Mesenchymal stem cell (in vitro differentiated cells and primary cell): ENCODE results near the gene NBPF3.
"Not testable (repeated sequence)": the region's sequence is repeated elsewhere in the genome, so short reads cannot be mapped to it uniquely, and the experiment has no call there.

Experiments used
- DNase-seq: peaks from one replicate; pipeline ENCODE4 v3.0.0-alpha.2; 2013
- H2AFZ ChIP-seq: one replicate; pipeline ENCODE4 v1.6.1; 2013; ENCODE audit warnings: low read depth, mild to moderate bottlenecking, control low read depth, inconsistent platforms, low read length, moderate library complexity
- H2AK5ac ChIP-seq: 2 replicates; pipeline ENCODE4 v1.6.1; 2013; ENCODE audit warnings: low read length, moderate library complexity, mild to moderate bottlenecking, inconsistent platforms; ENCODE audit not compliant: severe bottlenecking
- H2BK120ac ChIP-seq: one replicate; pipeline ENCODE4 v1.6.1; 2013; ENCODE audit warnings: low read depth, mild to moderate bottlenecking, inconsistent platforms, low read length, moderate library complexity
- H2BK12ac ChIP-seq, 2 experiments: one replicate each; pipeline ENCODE4 v1.6.1; 2013; ENCODE audit warnings: inconsistent platforms in 2 of 2, low read length in 2 of 2, mild to moderate bottlenecking in 2 of 2, moderate library complexity in 2 of 2, control low read depth in 1 of 2
- H2BK15ac ChIP-seq: one replicate; pipeline ENCODE4 v1.6.1; 2013; ENCODE audit warnings: mild to moderate bottlenecking, low read depth, inconsistent platforms; ENCODE audit not compliant: poor library complexity, severe bottlenecking
- H2BK5ac ChIP-seq: 2 replicates; pipeline ENCODE4 v1.6.1; 2013; ENCODE audit warnings: low read depth, mild to moderate bottlenecking, low read length, control low read depth, inconsistent platforms; ENCODE audit not compliant: poor library complexity, severe bottlenecking
- H3K14ac ChIP-seq, 2 experiments: one replicate each; pipeline ENCODE4 v1.6.1; 2013; ENCODE audit warnings: inconsistent platforms in 2 of 2, low read length in 2 of 2, control low read depth in 1 of 2, mild to moderate bottlenecking in 1 of 2, moderate library complexity in 1 of 2
- H3K18ac ChIP-seq, 2 experiments: one replicate each; pipeline ENCODE4 v1.6.1; 2013; ENCODE audit warnings: inconsistent platforms in 2 of 2, low read length in 2 of 2, control low read depth in 1 of 2, low read depth in 1 of 2, mild to moderate bottlenecking in 1 of 2
- H3K23ac ChIP-seq, 2 experiments: one replicate each; pipeline ENCODE4 v1.6.1; 2013; ENCODE audit warnings: inconsistent platforms in 2 of 2, low read length in 2 of 2, mild to moderate bottlenecking in 2 of 2, moderate library complexity in 2 of 2, control low read depth in 1 of 2
- H3K27ac ChIP-seq: 2 replicates; pipeline ENCODE4 v1.5.1; 2013; ENCODE audit warnings: mild to moderate bottlenecking, moderate library complexity, low read length, control low read depth, inconsistent platforms; ENCODE audit not compliant: poor library complexity, severe bottlenecking
- H3K27me3 ChIP-seq, 2 experiments: 2 replicates each; pipeline versions ENCODE4 v1.6.1 to v1.7.0; 2013; ENCODE audit warnings: low read length in 2 of 2, mild to moderate bottlenecking in 2 of 2, moderate library complexity in 2 of 2, control low read depth in 1 of 2, inconsistent platforms in 1 of 2; ENCODE audit not compliant: control insufficient read depth in 1 of 2, insufficient read depth in 1 of 2
- H3K36me3 ChIP-seq, 2 experiments: 2 replicates each; pipeline versions ENCODE4 v1.6.1 to v1.7.0; 2013; ENCODE audit warnings: low read length in 2 of 2, control low read depth in 1 of 2, inconsistent platforms in 1 of 2, low read depth in 1 of 2, mild to moderate bottlenecking in 1 of 2; ENCODE audit not compliant: insufficient read depth in 2 of 2, control insufficient read depth in 1 of 2
- H3K4ac ChIP-seq, 2 experiments: one replicate each; pipeline ENCODE4 v1.6.1; 2013; ENCODE audit warnings: inconsistent platforms in 2 of 2, low read length in 2 of 2, mild to moderate bottlenecking in 2 of 2, moderate library complexity in 2 of 2, control low read depth in 1 of 2, low read depth in 1 of 2
- H3K4me1 ChIP-seq: 2 replicates; pipeline ENCODE4 v1.6.1; 2013; ENCODE audit warnings: low read depth, low read length, control low read depth; ENCODE audit not compliant: control insufficient read depth, insufficient read depth
- H3K4me2 ChIP-seq: 2 replicates; pipeline ENCODE4 v1.6.1; 2013; ENCODE audit warnings: low read length, mild to moderate bottlenecking, inconsistent platforms; ENCODE audit not compliant: poor library complexity, severe bottlenecking
- H3K4me3 ChIP-seq, 2 experiments: 2 replicates each; pipeline versions ENCODE4 v1.5.1 to v1.7.0; 2013; ENCODE audit warnings: low read length in 2 of 2, mild to moderate bottlenecking in 2 of 2, control low read depth in 1 of 2, low read depth in 1 of 2; ENCODE audit not compliant: insufficient read depth in 1 of 2
- H3K79me1 ChIP-seq: replicated peaks from 2 replicates; pipeline ENCODE4 v1.6.1; 2013; ENCODE audit warnings: mild to moderate bottlenecking, control low read depth, low read length, inconsistent platforms; ENCODE audit not compliant: poor library complexity, severe bottlenecking
- H3K9ac ChIP-seq: 2 replicates; pipeline ENCODE4 v1.7.0; 2013; ENCODE audit warnings: mild to moderate bottlenecking, low read length, moderate library complexity
- H3K9me3 ChIP-seq: 2 replicates; pipeline ENCODE4 v1.7.0; 2013; ENCODE audit warnings: mild to moderate bottlenecking, low read length; ENCODE audit not compliant: control insufficient read depth
- H4K8ac ChIP-seq: one replicate; pipeline ENCODE4 v1.6.1; 2013; ENCODE audit warnings: inconsistent platforms, mild to moderate bottlenecking, low read length, moderate library complexity
- H4K91ac ChIP-seq: one replicate; pipeline ENCODE4 v1.6.1; 2013; ENCODE audit warnings: mild to moderate bottlenecking, low read length, inconsistent platforms
- WGBS: methylation state at CpG from one replicate; pipeline ENCODE4 v1.1.7; 2013; ENCODE audit warnings: mixed read lengths; 5-methylcytosine and 5-hydroxymethylcytosine counted together

Gene NBPF3

DNA sequence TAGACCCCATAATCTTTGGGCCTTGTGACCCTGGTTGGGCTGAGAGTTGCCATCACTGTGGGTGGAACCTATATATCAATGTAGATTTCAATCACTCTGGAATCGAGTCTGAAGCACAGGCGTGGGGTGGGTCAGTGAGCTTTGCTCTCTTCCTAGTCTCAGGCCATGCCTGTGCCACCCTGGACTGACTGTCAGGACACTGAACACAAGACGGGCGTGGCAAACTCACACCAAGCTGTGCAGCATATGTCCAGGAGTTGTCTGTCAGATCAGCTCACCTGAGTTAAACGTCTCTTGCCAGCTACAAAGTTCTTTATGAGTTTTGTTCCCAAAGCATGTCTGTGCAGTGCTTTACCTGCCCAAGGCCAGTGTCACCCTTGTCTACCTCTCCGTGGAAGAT is 38.4 kb downstream of the NBPF3 start:
- Histone ChIP-seq H3K23ac (no peak overlapping the region), H2AFZ (no peak overlapping the region), H3K14ac (no peak overlapping the region), H3K4me1 (no peaks in the 10 kb centered on the region), H3K9me3 (no peaks in the 10 kb centered on the region), H2BK5ac (no peak overlapping the region), H3K4me2 (no peak overlapping the region), H3K9ac (no peak overlapping the region), H3K4ac (no peak overlapping the region), H3K4me3 (no peak overlapping the region), H3K36me3 (peaks cover 10 to 34% of the 10 kb centered on the region in 2 experiments), H4K8ac (no peak overlapping the region), H3K18ac (no peak overlapping the region), H2BK120ac (no peak overlapping the region), H3K27me3 (no peaks in the 10 kb centered on the region), H2BK15ac (no peak overlapping the region), H4K91ac (no peak overlapping the region), H2AK5ac (no peak overlapping the region), H3K27ac (no peak overlapping the region), H2BK12ac (no peak overlapping the region), H3K79me1 (no peaks in the 10 kb centered on the region)
- WGBS, result 92% methylated on average over 6 of the region's 6 CpGs
- DNase-seq, result no peak

DNA sequence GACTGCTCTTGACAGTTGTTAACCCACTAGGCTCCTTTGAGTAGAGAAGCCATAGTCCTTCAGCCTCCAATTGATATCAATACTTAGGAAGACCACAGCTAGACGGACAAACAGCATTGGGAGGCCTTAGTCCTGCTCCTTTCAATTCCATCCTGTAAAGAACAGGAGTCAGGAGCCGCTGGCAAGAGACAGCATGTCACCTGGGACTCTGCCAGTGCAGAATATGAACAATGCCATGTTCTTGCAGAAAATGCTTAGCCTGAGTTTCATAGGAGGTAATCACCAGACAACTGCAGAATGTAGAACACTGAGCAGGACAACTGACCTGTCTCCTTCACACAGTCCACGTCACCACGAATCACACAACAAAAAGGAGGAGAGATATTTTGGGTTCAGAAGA is 43.9 kb downstream of the NBPF3 start:
- H3K9me3 ChIP-seq, H3K27ac ChIP-seq, H3K79me1 ChIP-seq, H3K36me3 ChIP-seq, H2BK15ac ChIP-seq, H3K4me1 ChIP-seq, H2AK5ac ChIP-seq, H3K18ac ChIP-seq, DNase-seq, H3K27me3 ChIP-seq, H2BK12ac ChIP-seq, H3K4me2 ChIP-seq, H4K8ac ChIP-seq, H2BK120ac ChIP-seq, H3K4me3 ChIP-seq, H2AFZ ChIP-seq, H3K9ac ChIP-seq, H3K14ac ChIP-seq, H3K23ac ChIP-seq, H4K91ac ChIP-seq, H2BK5ac ChIP-seq, H3K4ac ChIP-seq: not testable (repeated sequence)
- no CpG with 5 or more reads among the region's 4 CpGs for WGBS

DNA sequence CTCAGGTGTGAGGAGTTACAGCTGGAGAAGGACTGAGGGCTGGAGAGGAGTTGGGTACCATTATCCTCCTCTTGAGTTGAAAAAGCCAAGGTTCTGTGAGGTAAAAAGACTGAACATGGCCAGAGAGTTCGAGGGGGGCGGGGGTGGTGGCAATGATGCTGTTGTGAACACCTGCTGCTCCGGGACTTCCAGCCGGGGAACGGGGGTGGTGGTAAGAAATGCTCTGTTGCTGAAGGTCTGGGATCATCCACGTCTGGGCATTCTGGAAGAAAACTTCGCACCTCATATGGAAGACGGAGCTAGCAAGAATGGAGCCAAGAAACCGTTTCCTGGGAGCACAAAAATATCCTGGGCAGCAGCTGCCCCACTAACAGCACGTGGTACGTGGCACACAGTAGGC is 49.2 kb downstream of the NBPF3 start:
- H3K79me1 ChIP-seq, result no peaks in the 10 kb centered on the region
- 92% methylated on average over 11 of the region's 11 CpGs for WGBS
- no peak overlapping the region for H3K4ac ChIP-seq
- H2BK5ac ChIP-seq, result no peak overlapping the region
- peaks cover 2% of the 10 kb centered on the region for H3K4me1 ChIP-seq
- no peak overlapping the region for H3K18ac ChIP-seq
- no peak overlapping the region for H2BK15ac ChIP-seq
- no peak overlapping the region for H3K27ac ChIP-seq
- no peak overlapping the region for H2BK12ac ChIP-seq
- no peak overlapping the region for H3K4me2 ChIP-seq
- no peak overlapping the region for H3K23ac ChIP-seq
- no peak overlapping the region for H3K9ac ChIP-seq
- no peak overlapping the region for H2BK120ac ChIP-seq
- no peak for DNase-seq
- H3K14ac ChIP-seq, result no peak overlapping the region
- no peak overlapping the region for H2AFZ ChIP-seq
- H2AK5ac ChIP-seq, result no peak overlapping the region
- no peak overlapping the region for H4K91ac ChIP-seq
- H3K36me3 ChIP-seq, result no peaks in the 10 kb centered on the region
- H3K9me3 ChIP-seq, result no peaks in the 10 kb centered on the region
- peaks cover 15 to 35% of the 10 kb centered on the region in 2 experiments for H3K27me3 ChIP-seq
- H4K8ac ChIP-seq, result no peak overlapping the region
- H3K4me3 ChIP-seq, result no peak overlapping the region

DNA sequence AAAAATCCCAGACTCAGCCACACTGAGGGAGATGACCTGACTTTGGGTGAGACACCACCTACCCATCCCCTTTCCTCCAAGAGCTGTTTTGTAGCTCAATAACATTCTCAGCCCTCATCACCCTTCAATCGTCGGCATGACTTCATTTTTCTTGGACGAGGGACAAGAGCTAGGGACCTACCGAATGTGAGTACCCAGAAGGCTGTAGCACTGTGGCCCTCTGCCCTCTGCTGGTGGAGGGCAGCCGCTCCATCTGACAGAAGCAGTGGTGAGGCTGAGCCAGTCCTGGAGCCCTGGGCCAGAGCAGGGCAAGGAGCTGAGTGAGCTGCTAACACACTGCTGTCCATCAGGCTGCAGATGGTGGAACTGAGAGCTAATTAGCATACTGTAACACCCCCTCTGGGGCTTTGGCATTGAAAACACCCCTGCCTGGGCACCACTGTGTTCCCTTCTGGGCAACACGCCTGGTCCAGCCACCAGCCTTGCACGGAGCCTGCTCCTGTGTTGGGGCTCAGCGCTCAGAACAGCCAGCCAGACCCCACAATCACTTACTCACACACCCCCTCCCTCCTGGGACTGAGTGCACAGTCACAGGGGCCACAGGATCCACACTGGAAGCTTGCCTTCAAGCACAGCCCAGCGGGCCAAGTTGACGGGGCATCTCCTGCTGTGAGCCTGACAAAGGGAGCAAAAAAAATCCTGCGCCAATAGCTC is 51.0 kb downstream of the NBPF3 start:
- Histone ChIP-seq H2BK12ac (no peak overlapping the region), H3K18ac (no peak overlapping the region), H3K14ac (no peak overlapping the region), H3K36me3 (no peaks in the 10 kb centered on the region), H3K27ac (no peak overlapping the region), H4K91ac (no peak overlapping the region), H2BK120ac (no peak overlapping the region), H4K8ac (peak overlapping the region; percentile 55), H3K27me3 (peaks cover 19 to 49% of the 10 kb centered on the region in 2 experiments), H3K4me3 (no peak overlapping the region), H3K4me2 (no peak overlapping the region), H3K9me3 (no peaks in the 10 kb centered on the region), H2BK15ac (no peak overlapping the region), H2AFZ (no peak overlapping the region), H3K4me1 (peaks cover 2% of the 10 kb centered on the region), H3K4ac (no peak overlapping the region), H3K79me1 (no peaks in the 10 kb centered on the region), H3K9ac (no peak overlapping the region), H3K23ac (no peak overlapping the region), H2AK5ac (no peak overlapping the region), H2BK5ac (no peak overlapping the region)
- WGBS, result 53% methylated on average over 11 of the region's 11 CpGs
- peak; percentile 82 for DNase-seq
